ENCODE data around the gene NPHP4. TPM values are rescaled to one million over a fixed set of nuclear protein-coding genes. Genes with fewer than 3 reads are reported as not detected.

Gene NPHP4
- polyA plus RNA-seq, 3 donors: 0.39 to 13.7 (median 1.2) TPM

GRCh38 chr1:5950201-5950895 lies 41.9 kb downstream of the NPHP4 start:
- H3K4me1 ChIP-seq (ENCODE audit: control insufficient read depth in 1 of 2, insufficient read depth in 2 of 2, low read length in 2 of 2): no peaks in the 10 kb centered on the region
- no peaks in the 10 kb centered on the region for H3K9me3 ChIP-seq (replicated peaks in 1 of 2; ENCODE audit: control insufficient read depth in 1 of 2, insufficient read depth in 1 of 2, low read length in 2 of 2)
- Mint-ChIP-seq H3K27me3 (ENCODE audit: low read depth in 3 of 3) (peaks cover 0 to 2% (median 0%) of the 10 kb centered on the region in 3 donors), H3K9me3 (no peaks in the 10 kb centered on the region), H3K4me1 (no peaks in the 10 kb centered on the region), H3K4me3 (no peak overlapping the region), H3K36me3 (peaks cover 45 to 50% of the 10 kb centered on the region in 2 donors), H3K27ac (no peak overlapping the region)
- H3K4me3 ChIP-seq (replicated peaks in 1 of 3; ENCODE audit: low read depth in 2 of 3, low read length in 3 of 3): no peak overlapping the region
- H4K20me1 ChIP-seq (ENCODE audit: insufficient read depth, low read length): no peaks in the 10 kb centered on the region
- intact Hi-C loops (cut with micrococcal nuclease): no loop called here
- H3K27me3 ChIP-seq (ENCODE audit: control insufficient read depth in 2 of 2, insufficient read depth in 2 of 2, low read length in 2 of 2): no peaks in the 10 kb centered on the region
- WGBS (ENCODE audit: insufficient coverage): 91% methylated on average over 5 of the region's 7 CpGs
- DNase-seq: no peak
- no peak overlapping the region for H3K9ac ChIP-seq (ENCODE audit: insufficient read depth, low read length, poor library complexity, severe bottlenecking)
- no peaks in the 10 kb centered on the region for H3K79me2 ChIP-seq (ENCODE audit: insufficient read depth, low read length)
- no peak overlapping the region for H3K27ac ChIP-seq (ENCODE audit: low read depth in 1 of 2, low read length in 2 of 2)
- H3K4me2 ChIP-seq (replicated peaks; ENCODE audit: extremely low read depth, low read length, poor library complexity, severe bottlenecking): no peak overlapping the region
- no peak for TF ChIP-seq CTCF (IDR thresholded peaks at IDR 0.05)
- peaks cover 10 to 27% of the 10 kb centered on the region in 2 donors for H3K36me3 ChIP-seq (replicated peaks in 1 of 2; ENCODE audit: control insufficient read depth in 1 of 2, insufficient read depth in 2 of 2, low read length in 2 of 2)
- no peak overlapping the region for H2AFZ ChIP-seq (ENCODE audit: insufficient read depth, low read depth, low read length, poor library complexity, severe bottlenecking)

- Histone ChIP-seq H3K27me3 (ENCODE audit: control insufficient read depth in 2 of 2, insufficient read depth in 2 of 2, low read length in 2 of 2) (no peaks in the 10 kb centered on the region), H3K79me2 (ENCODE audit: insufficient read depth, low read length) (no peaks in the 10 kb centered on the region), H3K4me1 (ENCODE audit: control insufficient read depth in 1 of 2, insufficient read depth in 2 of 2, low read length in 2 of 2) (no peaks in the 10 kb centered on the region), H3K4me2 (replicated peaks; ENCODE audit: extremely low read depth, low read length, poor library complexity, severe bottlenecking) (no peak overlapping the region), H3K4me3 (replicated peaks in 1 of 3; ENCODE audit: low read depth in 2 of 3, low read length in 3 of 3) (no peak overlapping the region), H2AFZ (ENCODE audit: insufficient read depth, low read depth, low read length, poor library complexity, severe bottlenecking) (no peak overlapping the region), H3K27ac (ENCODE audit: low read depth in 1 of 2, low read length in 2 of 2) (no peak overlapping the region), H3K9ac (ENCODE audit: insufficient read depth, low read length, poor library complexity, severe bottlenecking) (no peak overlapping the region), H3K36me3 (replicated peaks in 1 of 2; ENCODE audit: control insufficient read depth in 1 of 2, insufficient read depth in 2 of 2, low read length in 2 of 2) (peaks cover 10 to 21% of the 10 kb centered on the region in 2 donors), H4K20me1 (ENCODE audit: insufficient read depth, low read length) (no peaks in the 10 kb centered on the region), H3K9me3 (replicated peaks in 1 of 2; ENCODE audit: control insufficient read depth in 1 of 2, insufficient read depth in 1 of 2, low read length in 2 of 2) (no peaks in the 10 kb centered on the region)
- Mint-ChIP-seq H3K4me3 (no peak overlapping the region), H3K27ac (peak overlapping the region in 1 of 7 donors; percentile 34), H3K9me3 (no peaks in the 10 kb centered on the region), H3K27me3 (ENCODE audit: low read depth in 3 of 3) (peaks cover 0 to 2% (median 0%) of the 10 kb centered on the region in 3 donors), H3K4me1 (no peaks in the 10 kb centered on the region), H3K36me3 (peaks cover 41 to 46% of the 10 kb centered on the region in 2 donors)
- 68% methylated on average over 4 of the region's 4 CpGs for WGBS (ENCODE audit: insufficient coverage)
- DNase-seq: no peak
- intact Hi-C loops (cut with micrococcal nuclease): no loop called here
- no peak for TF ChIP-seq CTCF (IDR thresholded peaks at IDR 0.05)
Observed at GRCh38 chr1:5949761-5950100, 42.5 kb downstream of the NPHP4 start.
